Gastrocnemius medialis (tissue), 4 donors: Measurements from ENCODE around the gene RAB3IL1. TPM values are rescaled to one million over a fixed set of nuclear protein-coding genes. Genes with fewer than 3 reads are reported as not detected.
A peak's percentile ranks its signal among the peaks of the same experiment; 100 is the strongest.

Experiments
- ATAC-seq, 2 donors: fragments of 150-250 bp; one replicate each; pipeline ENCODE4 v1.9.1; 2016
- DNase-seq, 2 donors: peaks; one replicate each; pipeline ENCODE4 v3.0.0-alpha.2; 2019
- H3K27ac ChIP-seq, 4 donors: fragments of 200-600 bp; sonication (generic); 1 replicate in 1 of 4; 2 replicates in 3 of 4; pipeline ENCODE4 v1.5.1; 2016 to 2018; ENCODE audit warnings: mild to moderate bottlenecking in 2 of 4, moderate library complexity in 1 of 4
- H3K27me3 ChIP-seq, 3 donors: fragments of 200-600 bp; sonication (generic) in 2 of 3; 1 replicate in 1 of 3; 2 replicates in 2 of 3; pipeline versions ENCODE4 v1.5.1 to v1.6.0; 2016 to 2019; ENCODE audit warnings: mild to moderate bottlenecking in 1 of 3, moderate library complexity in 1 of 3
- H3K36me3 ChIP-seq, 2 donors: fragments of 200-600 bp; sonication (generic) in 1 of 2; one replicate each; pipeline ENCODE4 v1.5.1; 2017 to 2018
- H3K4me1 ChIP-seq, 2 donors: fragments of 200-600 bp; sonication (generic) in 1 of 2; one replicate each; pipeline ENCODE4 v1.5.1; 2016 to 2017; ENCODE audit warnings: mild to moderate bottlenecking in 2 of 2
- H3K4me3 ChIP-seq, 4 donors: fragments of 200-600 bp; sonication (generic) in 3 of 4; 1 replicate in 1 of 4; 2 replicates in 3 of 4; pipeline ENCODE4 v1.5.1; 2016 to 2019; ENCODE audit warnings: mild to moderate bottlenecking in 2 of 4
- H3K9me3 ChIP-seq, 3 donors: fragments of 200-600 bp; sonication (generic) in 2 of 3; 1 replicate in 1 of 3; 2 replicates in 2 of 3; pipeline ENCODE4 v1.5.1; 2016 to 2019
- POLR2A ChIP-seq, 2 donors: fragments of 450-650 bp; IDR thresholded peaks; one replicate each; pipeline ENCODE4 v1.6.1; 2017; ENCODE audit warnings: antibody characterized with exemption in 2 of 2, mild to moderate bottlenecking in 2 of 2, moderate library complexity in 2 of 2
- in situ Hi-C, 4 donors: fragments of 200-750 bp; cut with MboI; loops; one replicate each; pipeline versions ENCODE4 v1.15.0 to v1.8.0; 2017; ENCODE audit warnings: low sequenced_read_pairs in 4 of 4
- intact Hi-C: fragments of 100-400 bp; cut with DNase I; formaldehyde crosslinking; loops from one replicate; pipeline ENCODE4 v1.15.1; 2023; ENCODE audit warnings: low total_unique reads
- total RNA-seq, 4 donors: library from RNA; depleted of rRNA; stranded (reverse); fragments of >200 nt; gene quantifications; one replicate each; pipeline versions ENCODE4 v1.1.0 to v1.2.3, GENCODE V29; 2016
- TF ChIP-seq, protein P1 (sequence below), 5 experiments: fragments of 450-650 bp in 3 of 5; fragments of 200-600 bp in 2 of 5; sonication (generic) in 2 of 5; IDR thresholded peaks in 4 of 5; conservative IDR thresholded peaks in 1 of 5; 1 replicate in 4 of 5; 2 replicates in 1 of 5; pipeline ENCODE4 v1.5.1; 2016 to 2019; ENCODE audit warnings: antibody characterized with exemption in 5 of 5, mild to moderate bottlenecking in 3 of 5, moderate library complexity in 3 of 5

The RAB3IL1 gene
- total RNA-seq, 4 donors from 2014 or later: 3.9 to 5.4 (median 4.9) TPM

DNA sequence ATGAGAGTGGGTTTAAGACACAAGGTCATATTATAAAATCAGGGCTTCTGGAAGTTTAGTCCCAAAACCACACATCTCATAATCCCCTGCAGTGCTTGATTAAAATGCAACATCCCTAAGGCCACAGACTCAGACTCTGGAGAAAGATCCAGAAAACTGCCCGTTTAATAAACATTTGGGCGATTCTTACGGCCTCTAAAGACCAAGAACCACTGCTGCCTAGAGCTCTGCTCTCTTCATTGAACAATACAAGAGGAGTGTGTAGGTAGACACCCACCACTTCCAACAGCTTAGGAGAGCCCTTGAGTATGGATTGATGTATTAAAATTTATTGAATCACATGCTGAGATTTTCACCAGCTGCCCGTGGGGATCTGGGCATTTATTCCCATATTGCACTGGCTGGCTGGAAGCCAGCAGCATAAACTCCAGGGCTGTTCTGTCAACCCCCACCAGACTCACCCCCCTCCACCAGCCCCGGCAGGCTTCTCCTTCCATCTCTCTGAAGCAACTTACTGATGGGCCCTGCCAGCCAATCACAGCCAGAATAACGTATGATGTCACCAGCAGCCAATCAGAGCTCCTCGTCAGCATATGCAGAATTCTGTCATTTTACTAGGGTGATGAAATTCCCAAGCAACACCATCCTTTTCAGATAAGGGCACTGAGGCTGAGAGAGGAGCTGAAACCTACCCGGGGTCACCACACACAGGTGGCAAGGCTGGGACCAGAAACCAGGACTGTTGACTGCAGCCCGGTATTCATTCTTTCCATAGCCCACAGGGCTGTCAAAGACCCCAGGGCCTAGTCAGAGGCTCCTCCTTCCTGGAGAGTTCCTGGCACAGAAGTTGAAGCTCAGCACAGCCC, 32.0 kb upstream of the RAB3IL1 start:
- DNase-seq (peak; percentile 63 to 77), ATAC-seq (peak; percentile 76 to 79)
- in situ Hi-C loops (loop anchor here in 3 of 4 donors (5.0 to 10.0 kb wide), 3 partner anchors 52 to 65 kb away; partner anchors contain the start of gene FADS3 (in 1 of the 3)), intact Hi-C loops (loop anchor here (5.0 kb wide), 1 partner anchor 158 kb away; no protein-coding TSS in a partner anchor)
- no peak overlapping the region for H3K4me3 ChIP-seq
- H3K27me3 ChIP-seq: peaks cover 3 to 9% (median 6%) of the 10 kb centered on the region in 3 donors
- peaks cover 0 to 1% of the 10 kb centered on the region in 2 donors for H3K4me1 ChIP-seq
- H3K9me3 ChIP-seq: no peaks in the 10 kb centered on the region
- H3K27ac ChIP-seq: no peak overlapping the region
- TF ChIP-seq POLR2A (IDR thresholded peaks at IDR 0.05): no peak
- TF ChIP-seq, protein P1, sequence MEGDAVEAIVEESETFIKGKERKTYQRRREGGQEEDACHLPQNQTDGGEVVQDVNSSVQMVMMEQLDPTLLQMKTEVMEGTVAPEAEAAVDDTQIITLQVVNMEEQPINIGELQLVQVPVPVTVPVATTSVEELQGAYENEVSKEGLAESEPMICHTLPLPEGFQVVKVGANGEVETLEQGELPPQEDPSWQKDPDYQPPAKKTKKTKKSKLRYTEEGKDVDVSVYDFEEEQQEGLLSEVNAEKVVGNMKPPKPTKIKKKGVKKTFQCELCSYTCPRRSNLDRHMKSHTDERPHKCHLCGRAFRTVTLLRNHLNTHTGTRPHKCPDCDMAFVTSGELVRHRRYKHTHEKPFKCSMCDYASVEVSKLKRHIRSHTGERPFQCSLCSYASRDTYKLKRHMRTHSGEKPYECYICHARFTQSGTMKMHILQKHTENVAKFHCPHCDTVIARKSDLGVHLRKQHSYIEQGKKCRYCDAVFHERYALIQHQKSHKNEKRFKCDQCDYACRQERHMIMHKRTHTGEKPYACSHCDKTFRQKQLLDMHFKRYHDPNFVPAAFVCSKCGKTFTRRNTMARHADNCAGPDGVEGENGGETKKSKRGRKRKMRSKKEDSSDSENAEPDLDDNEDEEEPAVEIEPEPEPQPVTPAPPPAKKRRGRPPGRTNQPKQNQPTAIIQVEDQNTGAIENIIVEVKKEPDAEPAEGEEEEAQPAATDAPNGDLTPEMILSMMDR (IDR thresholded peaks at IDR 0.05 in 4 of 5, conservative IDR thresholded peaks at IDR 0.05 in 1 of 5): no peak
- H3K36me3 ChIP-seq: no peaks in the 10 kb centered on the region

DNA sequence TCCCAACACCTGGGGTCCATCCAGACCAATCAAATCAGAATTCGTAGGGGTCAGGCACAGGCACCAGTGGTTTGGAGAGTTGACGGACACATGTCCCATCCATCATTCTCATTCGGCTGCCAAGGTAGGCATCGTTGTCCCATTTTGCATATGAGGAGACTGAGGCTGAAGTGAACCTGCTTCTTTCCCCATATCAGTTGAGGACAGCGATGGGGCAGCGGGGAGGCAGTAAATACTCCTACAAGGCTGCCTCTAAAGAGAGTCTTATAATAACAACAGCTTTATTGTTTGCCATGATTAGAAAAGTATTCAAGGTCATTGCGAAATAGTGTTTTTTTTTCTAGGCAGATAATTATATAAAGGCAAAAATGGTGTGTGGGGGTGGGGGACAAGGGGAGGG, 31.1 kb upstream of the RAB3IL1 start:
- H3K4me1 ChIP-seq: no peaks in the 10 kb centered on the region
- H3K36me3 ChIP-seq: no peaks in the 10 kb centered on the region
- in situ Hi-C loops: loop anchor here in 2 of 4 donors (5.0 to 10.0 kb wide), 2 partner anchors 51 to 54 kb away; partner anchors contain the start of gene FADS3 (in 1 of the 2)
- DNase-seq (no peak), ATAC-seq (no peak)
- H3K27me3 ChIP-seq: peaks cover 0 to 1% (median 0%) of the 10 kb centered on the region in 3 donors
- no peaks in the 10 kb centered on the region for H3K9me3 ChIP-seq
- intact Hi-C loops: loop anchor here (5.0 kb wide), 1 partner anchor 159 kb away; no protein-coding TSS in a partner anchor
- TF ChIP-seq, protein P1 (IDR thresholded peaks at IDR 0.05 in 4 of 5, conservative IDR thresholded peaks at IDR 0.05 in 1 of 5): no peak
- TF ChIP-seq POLR2A (IDR thresholded peaks at IDR 0.05): no peak
- no peak overlapping the region for H3K27ac ChIP-seq
- no peak overlapping the region for H3K4me3 ChIP-seq

DNA sequence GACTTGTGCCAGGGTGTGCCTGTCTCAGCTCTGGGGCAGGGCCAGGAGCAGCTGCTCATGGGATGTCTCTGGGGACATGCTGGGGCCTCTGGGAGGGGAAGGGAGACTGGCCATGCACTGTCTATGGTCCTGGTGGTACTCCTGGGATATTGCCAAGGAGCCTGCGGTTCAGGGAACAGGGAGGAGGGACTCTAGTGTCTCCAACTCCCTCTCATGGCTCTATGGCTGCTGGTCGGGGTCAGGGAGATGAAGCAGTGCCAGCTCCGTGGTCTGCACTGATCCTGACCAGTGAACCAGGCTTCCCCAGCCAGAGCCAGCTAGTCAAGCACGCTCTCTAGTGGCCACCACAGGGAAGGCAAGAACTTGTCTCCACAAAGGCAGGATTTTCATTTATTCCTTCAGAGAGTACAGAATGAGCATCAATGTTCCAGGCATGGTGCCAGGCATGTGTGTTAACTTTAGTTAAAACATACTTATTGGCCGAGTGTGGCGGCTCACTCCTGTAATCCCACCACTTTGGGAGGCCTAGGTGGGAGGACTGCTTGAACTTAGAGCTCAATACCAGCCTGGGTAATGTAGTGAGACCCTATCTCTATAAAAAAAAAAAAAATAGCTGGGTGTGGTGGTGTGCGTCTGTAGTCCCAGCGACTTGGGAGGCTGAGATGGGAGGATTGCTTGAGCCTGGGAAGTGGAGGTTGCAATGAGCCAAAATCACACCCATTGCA, 30.3 kb upstream of the RAB3IL1 start:
- peak; percentile 72 to 82 for DNase-seq
- no peaks in the 10 kb centered on the region for H3K36me3 ChIP-seq
- no peak overlapping the region for H3K4me3 ChIP-seq
- H3K27me3 ChIP-seq: no peaks in the 10 kb centered on the region
- TF ChIP-seq, protein P1 (IDR thresholded peaks at IDR 0.05 in 4 of 5, conservative IDR thresholded peaks at IDR 0.05 in 1 of 5): peak; percentile 80 to 92 (median 90)
- no peak for TF ChIP-seq POLR2A (IDR thresholded peaks at IDR 0.05)
- intact Hi-C loops: loop anchor here (1.0 to 5.0 kb wide), 5 partner anchors 48 to 160 kb away; no protein-coding TSS in a partner anchor
- in situ Hi-C loops: loop anchor here in 2 of 4 donors (5.0 to 10.0 kb wide), 2 partner anchors 50 to 53 kb away; partner anchors contain the start of gene FADS3 (in 1 of the 2)
- no peaks in the 10 kb centered on the region for H3K4me1 ChIP-seq
- peak; percentile 89 to 91 for ATAC-seq
- H3K9me3 ChIP-seq: no peaks in the 10 kb centered on the region
- H3K27ac ChIP-seq: no peak overlapping the region

DNA sequence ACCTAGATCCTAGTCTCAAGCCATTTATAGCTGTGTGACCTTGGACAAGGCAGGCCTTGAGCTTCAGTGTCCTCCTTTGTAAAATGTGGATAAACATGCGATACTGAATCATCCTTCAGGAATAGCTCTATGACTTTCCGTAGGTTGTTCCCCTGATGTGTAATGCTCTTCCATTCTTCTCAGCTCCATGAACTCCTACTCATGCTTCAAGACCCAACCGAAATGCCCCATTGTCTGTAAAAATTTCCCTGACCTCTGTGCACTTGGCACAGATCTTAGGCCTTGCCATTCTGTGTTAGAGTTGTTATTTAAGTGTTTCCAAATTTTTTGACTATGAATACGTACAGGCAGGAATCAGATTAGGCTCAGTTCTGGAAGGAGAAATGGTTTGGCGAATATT, 29.5 kb upstream of the RAB3IL1 start:
- in situ Hi-C loops (loop anchor here in 2 of 4 donors (5.0 to 10.0 kb wide), 2 partner anchors 50 to 52 kb away; partner anchors contain the start of gene FADS3 (in 1 of the 2)), intact Hi-C loops (loop anchor here (1.0 to 5.0 kb wide), 5 partner anchors 48 to 160 kb away; no protein-coding TSS in a partner anchor)
- Histone ChIP-seq H3K36me3 (no peaks in the 10 kb centered on the region), H3K9me3 (no peaks in the 10 kb centered on the region), H3K4me3 (no peak overlapping the region), H3K27me3 (no peaks in the 10 kb centered on the region), H3K27ac (no peak overlapping the region), H3K4me1 (no peaks in the 10 kb centered on the region)
- DNase-seq: no peak
- ATAC-seq: no peak
- TF ChIP-seq, protein P1 (IDR thresholded peaks at IDR 0.05 in 4 of 5, conservative IDR thresholded peaks at IDR 0.05 in 1 of 5): no peak
- TF ChIP-seq POLR2A (IDR thresholded peaks at IDR 0.05): no peak
